ENCODE measurements around the gene MAD1L1. TPM values are rescaled to one million over a fixed set of nuclear protein-coding genes. Genes with fewer than 3 reads are reported as not detected.

Gene MAD1L1
- total and polyA plus RNA-seq, 2 of the 4 experiments (the other 2 are of a cell fraction): 29.0 to 40.9 TPM

GRCh38 chr7:2112261-2113198, 120.2 kb downstream of the MAD1L1 start:
- Histone ChIP-seq H3K4ac (ENCODE audit: low read depth, low read length) (no peak overlapping the region; the same call in 1 of the 2 replicates), H4K8ac (ENCODE audit: low read depth in 2 of 2, low read length in 2 of 2) (no peak overlapping the region), H3K36me3 (ENCODE audit: control insufficient read depth, insufficient read depth, low read length) (no peaks in the 10 kb centered on the region), H3K14ac (replicated peaks; ENCODE audit: low read depth, low read length) (no peak overlapping the region), H3K18ac (ENCODE audit: low read depth, low read length) (no peak overlapping the region), H2BK20ac (ENCODE audit: low read depth, low read length) (no peak overlapping the region; the same call in 1 of the 2 replicates), H2AFZ (replicated peaks; ENCODE audit: low read length, poor library complexity) (no peak overlapping the region), H2BK120ac (ENCODE audit: low read depth, low read length) (0 out of 2 replicates have a peak overlapping the region, but pooled peaks have one; percentile 50), H3K4me2 (ENCODE audit: low read depth, low read length) (no peak overlapping the region), H2AK5ac (ENCODE audit: low read depth, low read length) (peak overlapping the region; percentile 86), H3K9ac (ENCODE audit: low read depth, low read length) (no peak overlapping the region), H3K9me3 (ENCODE audit: control insufficient read depth, insufficient read depth, low read length) (no peaks in the 10 kb centered on the region), H2BK15ac (ENCODE audit: low read depth, low read length) (0 out of 3 replicates have a peak overlapping the region, but pooled peaks have one; percentile 31), H3K27ac (ENCODE audit: insufficient read depth, low read length) (no peak overlapping the region), H2BK5ac (ENCODE audit: low read depth, low read length, poor library complexity, severe bottlenecking) (no peak overlapping the region), H3K23ac (ENCODE audit: low read depth, low read length) (no peak overlapping the region), H3K56ac (ENCODE audit: extremely low read depth, insufficient read depth, low read length) (no peak overlapping the region), H3K9me1 (ENCODE audit: insufficient read depth, low read length) (peaks cover 19% of the 10 kb centered on the region), H3K4me3 (ENCODE audit: insufficient read depth, low read depth, low read length) (no peak overlapping the region), H3K27me3 (ENCODE audit: control insufficient read depth, insufficient read depth, low read length) (no peaks in the 10 kb centered on the region), H3K79me1 (ENCODE audit: low read depth in 1 of 2, low read length in 2 of 2) (peaks cover 17 to 50% of the 10 kb centered on the region in 2 experiments; a peak in 3 of 4 replicates), H3K4me1 (ENCODE audit: control insufficient read depth, insufficient read depth, low read length) (peaks cover 49% of the 10 kb centered on the region), H2AK9ac (replicated peaks; ENCODE audit: low read depth, low read length, poor library complexity) (peak overlapping the region; percentile 7), H4K20me1 (ENCODE audit: insufficient read depth, low read length) (peaks cover 5% of the 10 kb centered on the region; the same call in 1 of the 2 replicates), H4K5ac (ENCODE audit: low read depth, low read length) (no peak overlapping the region), H4K91ac (ENCODE audit: insufficient read depth, low read depth, low read length) (peak overlapping the region; percentile 19; the same call in 1 of the 2 replicates)
- DNase-seq (no peak), ATAC-seq (ENCODE audit: low read depth) (no peak)
- ChIA-PET CTCF (no interaction called here), POLR2A (ENCODE audit: unreplicated experiment) (no interaction called here)
- WGBS, 2 experiments (ENCODE audit: extremely low coverage in 2 of 2, insufficient read length in 1 of 2): 100% methylated on average over 4 of the region's 31 CpGs; no CpG with 5 or more reads in 1 of the 2 experiments
- intact Hi-C loops (cut with micrococcal nuclease) (loop anchor here (5.0 kb wide), 1 partner anchor 60 kb away; no protein-coding TSS in a partner anchor), dilution Hi-C loops (cut with HindIII; ENCODE audit: low sequenced_read_pairs, unreplicated experiment) (no loop called here), in situ Hi-C loops (cut with MboI; ENCODE audit: low sequenced_read_pairs) (no loop called here)
- no TSS peak for BruUV-seq (replicated peaks)
- TF ChIP-seq SMC3 (IDR thresholded peaks at IDR 0.05; ENCODE audit: low read depth, low read length) (no peak), MAZ (IDR thresholded peaks at IDR 0.05; ENCODE audit: borderline replicate concordance, low read depth, low read length) (no peak), MXI1 (IDR thresholded peaks at IDR 0.05; ENCODE audit: borderline replicate concordance, low read depth, low read length) (no peak), RAD21 (IDR thresholded peaks at IDR 0.05; ENCODE audit: low read length) (no peak), MAFK (IDR thresholded peaks at IDR 0.05; ENCODE audit: low read depth, low read length) (no peak), CHD1 (IDR thresholded peaks at IDR 0.05; ENCODE audit: low read depth, low read length) (no peak), RCOR1 (IDR thresholded peaks at IDR 0.05; ENCODE audit: insufficient replicate concordance, low read length) (no peak), CEBPB (IDR thresholded peaks at IDR 0.05; ENCODE audit: low read depth, low read length) (no peak)
